HEK293T (cell line): ENCODE measurements around the gene AMPD1.

ENCODE experiments used
- CTCF ChIA-PET: fragments of 350-600 bp; formaldehyde crosslinking; extraction: SDS; loops from one replicate; lab custom pipeline; 2021; ENCODE audit warnings: antibody characterized with exemption, inconsistent platforms; lab: Yijun Ruan, JAX
- POLR2A ChIA-PET: fragments of 350-600 bp; formaldehyde crosslinking; extraction: SDS; loops from one replicate; lab custom pipeline; 2020; ENCODE audit warnings: antibody characterized with exemption, inconsistent platforms; lab: Yijun Ruan, JAX
- DNase-seq: peaks from one replicate; pipeline ENCODE4 v3.0.0; 2012; ENCODE audit warnings: mixed read lengths; ENCODE audit errors: extremely low spot score
- ARNT ChIP-seq: fragments of 450-650 bp; IDR thresholded peaks from 2 replicates; pipeline ENCODE4 v1.6.1; 2017; ENCODE audit warnings: mild to moderate bottlenecking
- BHLHE40 ChIP-seq: fragments of 450-650 bp; IDR thresholded peaks from 2 replicates; pipeline ENCODE4 v1.6.1; 2016; ENCODE audit warnings: mild to moderate bottlenecking, moderate library complexity, borderline replicate concordance
- CTBP1 ChIP-seq: fragments of 450-650 bp; IDR thresholded peaks from 2 replicates; pipeline ENCODE4 v1.6.1; 2016; ENCODE audit warnings: borderline replicate concordance
- ELF4 ChIP-seq: fragments of 450-650 bp; IDR thresholded peaks from 2 replicates; pipeline ENCODE4 v1.6.1; 2017; ENCODE audit warnings: antibody characterized with exemption
- FOXA1 ChIP-seq: fragments of 450-650 bp; IDR thresholded peaks from 2 replicates; pipeline ENCODE4 v1.6.1; 2016; ENCODE audit warnings: mild to moderate bottlenecking
- FOXK2 ChIP-seq: fragments of 450-650 bp; IDR thresholded peaks from 2 replicates; pipeline ENCODE4 v1.6.1; 2016; ENCODE audit warnings: mild to moderate bottlenecking
- FOXM1 ChIP-seq: fragments of 450-650 bp; IDR thresholded peaks from 2 replicates; pipeline ENCODE4 v1.6.1; 2017; ENCODE audit warnings: mild to moderate bottlenecking, borderline replicate concordance
- HDGF ChIP-seq: fragments of 450-650 bp; IDR thresholded peaks from 2 replicates; pipeline ENCODE4 v1.6.1; 2017; ENCODE audit warnings: antibody characterized with exemption, borderline replicate concordance
- L3MBTL2 ChIP-seq: fragments of 450-650 bp; conservative IDR thresholded peaks from 2 replicates; pipeline ENCODE4 v1.6.1; 2016; ENCODE audit warnings: mild to moderate bottlenecking
- LEF1 ChIP-seq: fragments of 450-650 bp; IDR thresholded peaks from 2 replicates; pipeline ENCODE4 v1.6.1; 2017; ENCODE audit warnings: mild to moderate bottlenecking, borderline replicate concordance
- NFRKB ChIP-seq: fragments of 450-650 bp; IDR thresholded peaks from 2 replicates; pipeline ENCODE4 v1.6.1; 2016; ENCODE audit warnings: mild to moderate bottlenecking, moderate library complexity
- SP1 ChIP-seq: fragments of 450-650 bp; IDR thresholded peaks from 2 replicates; pipeline ENCODE4 v1.6.1; 2017
- SUZ12 ChIP-seq: fragments of 450-650 bp; IDR thresholded peaks from 2 replicates; pipeline ENCODE4 v1.6.1; 2016; ENCODE audit warnings: mild to moderate bottlenecking
- TARDBP ChIP-seq: fragments of 450-650 bp; IDR thresholded peaks from 2 replicates; pipeline ENCODE4 v1.6.1; 2016
- ZNF384 ChIP-seq: fragments of 450-650 bp; IDR thresholded peaks from 2 replicates; pipeline ENCODE4 v1.6.1; 2016
- TF ChIP-seq, protein P1 (sequence below): fragments of 450-650 bp; IDR thresholded peaks from 2 replicates; pipeline ENCODE4 v1.6.1; 2016

AMPD1 gene

DNA sequence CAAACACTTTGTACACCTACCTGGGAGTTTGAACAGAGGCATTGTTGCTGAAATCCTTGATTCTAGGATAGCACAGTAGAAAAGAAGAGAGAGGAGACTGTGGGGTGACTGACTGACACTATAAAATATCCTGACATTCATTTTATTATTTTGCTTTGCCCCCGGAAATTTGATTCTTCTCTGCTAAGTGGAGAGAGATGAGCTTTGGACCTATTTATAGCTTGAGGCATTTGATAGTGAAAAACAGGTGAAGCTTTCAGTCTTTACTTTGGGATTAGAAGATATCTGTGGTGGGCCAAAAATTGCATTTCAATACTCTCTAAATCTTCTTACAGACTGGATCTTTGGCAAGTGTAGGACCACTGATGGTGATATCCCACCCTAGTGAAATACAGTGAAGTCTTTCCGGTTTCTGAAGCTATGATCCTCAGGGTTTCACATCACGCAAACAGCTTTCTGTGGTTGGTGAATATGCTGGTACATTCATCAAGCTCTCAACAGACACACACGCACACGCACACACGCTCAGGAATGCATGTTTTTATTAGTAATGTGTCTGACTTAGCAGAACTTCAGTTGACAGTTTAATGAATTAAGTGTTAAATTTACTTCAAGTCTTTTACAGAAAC lies at the start of gene AMPD1:
TSS of gene AMPD1 (minus strand) at position 117 of the 629 bp plus-strand sequence. CDS start at position 42, 75 bp downstream.
- ChIA-PET POLR2A (interaction anchor here (1.3 to 1.5 kb wide), 2 partner anchors 20 to 26 kb away, joined by 4 read pairs; partner anchors contain the start of gene DENND2C), CTCF (interaction anchor here (0.5 kb wide), 1 partner anchor 89 kb away, joined by 3 read pairs; no protein-coding TSS in a partner anchor)
- TF ChIP-seq TARDBP (no peak), ELF4 (no peak), FOXA1 (no peak), NFRKB (no peak)
- DNase-seq: no peak

DNA sequence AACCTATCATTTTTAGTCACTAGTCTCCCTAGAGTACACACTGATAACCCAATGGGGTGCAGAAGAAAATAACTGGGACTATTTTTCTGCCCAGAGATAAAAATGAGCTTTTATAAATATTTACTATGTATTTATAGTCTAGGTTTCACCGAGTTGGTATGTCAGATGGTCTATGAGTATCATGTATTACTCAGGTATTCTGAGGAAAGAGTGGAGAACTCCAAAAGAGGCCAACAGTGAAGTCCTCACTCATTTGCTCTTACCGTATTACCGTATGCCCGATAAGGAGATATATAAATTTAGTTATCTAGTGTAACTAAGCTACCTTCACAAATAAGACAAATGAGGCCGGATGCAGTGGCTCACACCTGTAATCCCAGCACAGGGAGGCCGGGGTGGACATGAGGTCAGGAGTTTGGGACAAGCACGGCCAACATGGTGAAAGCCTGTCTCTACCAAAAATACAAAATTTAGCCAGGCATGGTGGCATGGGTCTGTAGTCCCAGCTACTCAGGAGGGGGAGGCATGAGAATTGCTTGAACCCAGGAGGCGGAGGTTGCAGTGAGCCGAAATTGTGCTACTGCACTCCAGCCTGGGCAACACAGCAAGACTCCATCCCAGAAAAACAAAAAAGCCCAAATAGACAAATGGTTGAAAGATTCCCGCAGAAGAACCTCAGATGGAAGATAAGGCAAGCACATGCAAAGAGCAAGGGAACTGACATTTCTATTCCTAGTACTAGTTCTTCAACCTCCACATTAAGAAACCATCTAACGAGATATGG lies 46.8 kb upstream of the AMPD1 start:
- CTCF ChIA-PET: no interaction called here

DNA sequence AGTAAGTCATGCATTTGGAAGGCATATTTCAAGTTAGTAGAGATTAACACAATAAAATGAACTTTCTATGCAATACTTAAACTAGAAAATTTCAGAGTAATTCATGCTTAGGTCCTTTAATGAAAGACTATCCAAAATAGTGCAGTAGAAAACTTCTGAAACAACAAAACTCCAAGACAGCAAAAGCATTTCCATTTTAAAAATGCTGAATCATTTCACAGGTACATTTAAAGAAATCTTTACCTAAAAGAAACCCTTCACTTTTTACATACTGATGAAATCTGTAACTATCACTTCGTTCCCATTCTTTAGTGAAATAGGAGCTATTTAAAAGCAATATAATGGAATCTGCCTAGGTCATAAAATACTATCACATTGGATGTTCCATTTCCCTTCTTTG lies 45.0 kb upstream of the AMPD1 start:
- POLR2A ChIA-PET: no interaction called here
- TF ChIP-seq LEF1 (no peak), FOXA1 (no peak), FOXK2 (no peak), ELF4 (no peak), ARNT (no peak), SUZ12 (no peak), BHLHE40 (no peak), SP1 (no peak), L3MBTL2 (no peak), FOXM1 (no peak), CTBP1 (no peak), NFRKB (no peak), ZNF384 (no peak)
- CTCF ChIA-PET: no interaction called here
- no peak for DNase-seq

More for the DNA sequence above, 46.8 kb upstream of the AMPD1 start:
- no peak for DNase-seq
- POLR2A ChIA-PET: no interaction called here
- TF ChIP-seq SUZ12 (no peak), ARNT (no peak), L3MBTL2 (no peak), FOXK2 (no peak), BHLHE40 (no peak), FOXM1 (no peak), ZNF384 (no peak), SP1 (no peak), LEF1 (no peak), HDGF (no peak), TARDBP (no peak), NFRKB (no peak), CTBP1 (no peak), FOXA1 (no peak), ELF4 (no peak)
- TF ChIP-seq, protein P1, sequence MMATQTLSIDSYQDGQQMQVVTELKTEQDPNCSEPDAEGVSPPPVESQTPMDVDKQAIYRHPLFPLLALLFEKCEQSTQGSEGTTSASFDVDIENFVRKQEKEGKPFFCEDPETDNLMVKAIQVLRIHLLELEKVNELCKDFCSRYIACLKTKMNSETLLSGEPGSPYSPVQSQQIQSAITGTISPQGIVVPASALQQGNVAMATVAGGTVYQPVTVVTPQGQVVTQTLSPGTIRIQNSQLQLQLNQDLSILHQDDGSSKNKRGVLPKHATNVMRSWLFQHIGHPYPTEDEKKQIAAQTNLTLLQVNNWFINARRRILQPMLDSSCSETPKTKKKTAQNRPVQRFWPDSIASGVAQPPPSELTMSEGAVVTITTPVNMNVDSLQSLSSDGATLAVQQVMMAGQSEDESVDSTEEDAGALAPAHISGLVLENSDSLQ: no peak

DNA sequence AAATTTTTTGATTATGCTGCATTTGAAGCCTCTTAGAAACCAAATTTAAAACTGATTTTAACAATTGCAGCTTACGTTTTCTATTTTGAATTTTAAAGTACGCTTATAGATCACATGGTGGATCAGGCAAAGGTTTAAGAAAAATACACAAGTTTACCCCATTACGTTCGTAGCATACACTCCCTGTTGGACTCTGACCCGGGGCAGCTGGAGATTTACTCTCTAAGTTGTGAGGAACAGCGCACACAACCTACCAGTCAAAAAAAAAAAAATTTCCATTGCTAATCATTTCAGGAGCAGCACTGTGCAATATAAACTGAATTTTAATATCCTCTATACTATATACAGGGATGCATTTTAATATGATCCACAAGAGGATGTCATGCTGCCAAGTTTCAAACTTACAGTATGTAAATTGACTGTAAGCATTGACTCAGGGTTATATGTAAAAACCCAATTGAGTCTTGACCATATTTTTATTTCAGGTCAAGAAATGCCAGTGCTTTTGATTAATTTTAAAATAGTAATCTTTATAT lies 42.0 kb upstream of the AMPD1 start:
- ChIA-PET POLR2A (no interaction called here), CTCF (interaction anchor here (0.9 kb wide), 1 partner anchor 67 kb away, joined by 3 read pairs; no protein-coding TSS in a partner anchor)
- DNase-seq: no peak
- no peak for TF ChIP-seq SP1
- TF ChIP-seq, protein P1: no peak
- no peak for TF ChIP-seq FOXA1
- no peak for TF ChIP-seq BHLHE40
- no peak for TF ChIP-seq CTBP1

DNA sequence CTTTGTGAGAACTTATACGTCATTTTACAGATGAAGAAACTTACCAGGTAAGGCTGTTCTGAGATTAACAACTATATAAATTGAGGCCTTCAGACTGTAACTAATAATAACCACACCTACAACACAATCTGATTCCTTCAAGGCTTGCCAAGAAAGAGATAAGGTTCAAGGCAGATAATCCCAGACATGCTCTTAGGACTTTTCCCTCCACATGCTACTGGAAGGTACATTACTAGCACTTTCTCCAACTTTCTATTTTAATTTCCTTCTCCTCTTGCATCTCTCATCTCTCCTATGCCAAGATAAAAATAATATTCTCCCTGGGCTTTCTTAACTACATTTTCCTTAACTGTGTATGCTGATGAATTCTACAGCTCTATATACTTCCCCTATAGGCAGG lies 40.1 kb upstream of the AMPD1 start:
- CTCF ChIA-PET: no interaction called here
- POLR2A ChIA-PET: no interaction called here
- no peak for TF ChIP-seq NFRKB
- TF ChIP-seq, protein P1: no peak
- no peak for TF ChIP-seq BHLHE40
- TF ChIP-seq TARDBP: no peak
- no peak for TF ChIP-seq SUZ12
- TF ChIP-seq ARNT: no peak
- DNase-seq: no peak

DNA sequence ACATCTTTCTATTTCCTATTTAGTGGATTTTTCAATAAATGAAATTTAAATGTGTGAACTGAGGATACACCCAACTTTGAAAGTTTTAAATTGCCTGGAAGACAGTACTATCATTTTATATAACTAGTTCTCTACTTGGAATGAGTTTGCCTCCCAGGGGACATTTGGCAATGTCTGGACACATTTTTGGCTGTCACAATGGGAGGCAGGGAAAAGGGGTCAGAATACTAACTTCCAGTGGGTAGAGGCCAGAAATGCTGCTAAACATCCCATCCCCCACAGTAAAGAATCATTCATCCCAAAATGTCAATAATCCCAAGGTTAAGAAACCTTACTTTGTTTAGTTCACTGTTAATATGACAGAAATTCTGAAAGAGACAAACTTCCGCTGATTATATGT lies 34.4 kb upstream of the AMPD1 start:
- ChIA-PET CTCF (no interaction called here), POLR2A (no interaction called here)
- no peak for DNase-seq
- TF ChIP-seq L3MBTL2: no peak
- TF ChIP-seq NFRKB: no peak
- TF ChIP-seq CTBP1: no peak
- no peak for TF ChIP-seq ARNT
- TF ChIP-seq LEF1: no peak
- no peak for TF ChIP-seq FOXK2
- TF ChIP-seq ELF4: no peak
- TF ChIP-seq SUZ12: no peak
- TF ChIP-seq ZNF384: no peak
- no peak for TF ChIP-seq FOXA1
- no peak for TF ChIP-seq HDGF
- TF ChIP-seq, protein P1: no peak
- no peak for TF ChIP-seq SP1
- TF ChIP-seq TARDBP: no peak
- TF ChIP-seq BHLHE40: no peak
- TF ChIP-seq FOXM1: no peak
